Stimulated activated CD8-positive, alpha-beta memory T cell treated with anti-CD3 and anti-CD28 coated beads, Interleukin-12 subunit alpha, Interleukin-12 subunit beta, amount 100 ng/mL, for 24 hours (primary cell): Measurements from ENCODE around the gene LMNTD1.
"Not testable (repeated sequence)": the region's sequence is repeated elsewhere in the genome, so short reads cannot be mapped to it uniquely, and the experiment has no call there.

ENCODE experiments used
- DNase-seq: peaks from one replicate; pipeline ENCODE4 v3.0.0-alpha.2; 2020; ENCODE audit errors: extremely low read depth

Gene LMNTD1

GRCh38 chr12:25433024-25433423 lies 120.1 kb downstream of the LMNTD1 start:
- DNase-seq, result no peak

- no peak for DNase-seq
Observed at GRCh38 chr12:25427337-25428249, 125.5 kb downstream of the LMNTD1 start.

GRCh38 chr12:25426821-25427220 lies 126.3 kb downstream of the LMNTD1 start:
- not testable (repeated sequence) for DNase-seq
